ENCODE measurements around the gene PTPRM. TPM values are rescaled to one million over a fixed set of nuclear protein-coding genes. Genes with fewer than 3 reads are reported as not detected.

The PTPRM gene
- total RNA-seq, 1 experiment from 2014 or later, result 6.2 TPM

- WGBS (ENCODE audit: extremely low coverage, insufficient read length, low lambda C conversion rate), result no CpG with 5 or more reads among the region's 6 CpGs
- Histone ChIP-seq H3K4ac (ENCODE audit: low read depth, low read length) (no peak overlapping the region), H4K91ac (ENCODE audit: insufficient read length, low read depth, low read length) (no peak overlapping the region), H3K4me2 (ENCODE audit: insufficient read depth, insufficient read length, low read length) (no peak overlapping the region), H2BK120ac (ENCODE audit: low read depth, low read length, poor library complexity, severe bottlenecking) (no peak overlapping the region), H4K8ac (replicated peaks; ENCODE audit: insufficient read length, low read depth, low read length) (no peak overlapping the region), H2AK5ac (ENCODE audit: insufficient read length, low read length) (no peak overlapping the region), H2BK20ac (ENCODE audit: low read depth, low read length, poor library complexity, severe bottlenecking) (no peak overlapping the region), H3K9ac (ENCODE audit: extremely low read depth, insufficient read length, low read length) (no peak overlapping the region), H3K79me1 (ENCODE audit: insufficient read depth, low read depth, low read length, poor library complexity, severe bottlenecking) (no peaks in the 10 kb centered on the region), H2AFZ (ENCODE audit: low read length) (no peak overlapping the region), H3K18ac (ENCODE audit: insufficient read length, low read depth, low read length) (no peak overlapping the region), H3T11ph (ENCODE audit: low read length) (no peak overlapping the region), H3K27me3 (ENCODE audit: insufficient read depth, low read length) (peaks cover 15% of the 10 kb centered on the region; the same call in 1 of the 2 replicates), H4K20me1 (ENCODE audit: control insufficient read depth, insufficient read depth, insufficient read length) (no peaks in the 10 kb centered on the region), H3K9me3 (ENCODE audit: control insufficient read depth, low read depth, low read length) (no peaks in the 10 kb centered on the region), H3K56ac (ENCODE audit: insufficient read length, low read depth, low read length) (no peak overlapping the region), H2BK5ac (ENCODE audit: insufficient read length, low read length) (no peak overlapping the region), H3K4me1 (ENCODE audit: insufficient read depth, low read length) (peaks cover 4% of the 10 kb centered on the region; the same call in 1 of the 2 replicates), H3K79me2 (ENCODE audit: insufficient read depth, low read length) (no peaks in the 10 kb centered on the region), H2BK15ac (ENCODE audit: low read depth, low read length) (no peak overlapping the region), H3K14ac (ENCODE audit: insufficient read depth, low read length) (no peak overlapping the region), H3K27ac (ENCODE audit: insufficient read length, low read depth, low read length) (no peak overlapping the region), H3K23me2 (ENCODE audit: insufficient read length, low read depth, low read length, poor library complexity, severe bottlenecking) (peaks cover 6% of the 10 kb centered on the region), H3K23ac (ENCODE audit: insufficient read length, low read depth, low read length) (no peak overlapping the region), H2BK12ac (ENCODE audit: insufficient read length, low read depth, low read length) (no peak overlapping the region), H4K5ac (ENCODE audit: insufficient read length, low read depth, low read length) (no peak overlapping the region)
- TF ChIP-seq CTCF (conservative IDR thresholded peaks at IDR 0.05), result no peak
- H3K4me3 Mint-ChIP-seq, result no peak overlapping the region
- no peaks in the 10 kb centered on the region for H3K9me3 Mint-ChIP-seq
- H3K27me3 Mint-ChIP-seq (ENCODE audit: low read depth), result peaks cover 26% of the 10 kb centered on the region
- H3K27ac Mint-ChIP-seq, result no peak overlapping the region
- no peak for DNase-seq
- no peaks in the 10 kb centered on the region for H3K36me3 Mint-ChIP-seq (ENCODE audit: insufficient read depth in 1 of 3, low read depth in 3 of 3)
- peaks cover 10 to 11% of the 10 kb centered on the region in 2 experiments for H3K4me1 Mint-ChIP-seq
Measured at GRCh38 chr18:7562491-7562890, 4.6 kb upstream of the PTPRM start.
